AG04449 (cell line): ENCODE measurements around the gene RNLS.

Source experiments
- CTCF ChIA-PET: fragments of 350-600 bp; formaldehyde crosslinking; extraction: SDS; loops from one replicate; lab custom pipeline; 2021; ENCODE audit warnings: antibody characterized with exemption; lab: Yijun Ruan, JAX
- POLR2A ChIA-PET: fragments of 400-600, 350-600 bp; formaldehyde crosslinking; extraction: SDS; loops from one replicate; lab custom pipeline; 2020; ENCODE audit warnings: antibody characterized with exemption, inconsistent platforms; lab: Yijun Ruan, JAX
- DNase-seq: peaks from one replicate; pipeline ENCODE4 v3.0.0-alpha.2; 2010; ENCODE audit warnings: low read depth, low spot score
- H3K4me3 ChIP-seq: 2 replicates; pipeline ENCODE4 v1.5.1; 2011; ENCODE audit warnings: low read depth, mild to moderate bottlenecking, control low read depth, low read length
- TF ChIP-seq, protein P1 (sequence below): IDR thresholded peaks from one replicate; pipeline ENCODE4 v1.5.1; 2011; ENCODE audit warnings: mild to moderate bottlenecking, moderate library complexity, low read length, control low read depth, inconsistent platforms; ENCODE audit not compliant: insufficient read depth; ENCODE audit errors: missing control alignments

The RNLS gene

GRCh38 chr10:88253128-88253527 lies 330.0 kb downstream of the RNLS start:
- TF ChIP-seq, protein P1, sequence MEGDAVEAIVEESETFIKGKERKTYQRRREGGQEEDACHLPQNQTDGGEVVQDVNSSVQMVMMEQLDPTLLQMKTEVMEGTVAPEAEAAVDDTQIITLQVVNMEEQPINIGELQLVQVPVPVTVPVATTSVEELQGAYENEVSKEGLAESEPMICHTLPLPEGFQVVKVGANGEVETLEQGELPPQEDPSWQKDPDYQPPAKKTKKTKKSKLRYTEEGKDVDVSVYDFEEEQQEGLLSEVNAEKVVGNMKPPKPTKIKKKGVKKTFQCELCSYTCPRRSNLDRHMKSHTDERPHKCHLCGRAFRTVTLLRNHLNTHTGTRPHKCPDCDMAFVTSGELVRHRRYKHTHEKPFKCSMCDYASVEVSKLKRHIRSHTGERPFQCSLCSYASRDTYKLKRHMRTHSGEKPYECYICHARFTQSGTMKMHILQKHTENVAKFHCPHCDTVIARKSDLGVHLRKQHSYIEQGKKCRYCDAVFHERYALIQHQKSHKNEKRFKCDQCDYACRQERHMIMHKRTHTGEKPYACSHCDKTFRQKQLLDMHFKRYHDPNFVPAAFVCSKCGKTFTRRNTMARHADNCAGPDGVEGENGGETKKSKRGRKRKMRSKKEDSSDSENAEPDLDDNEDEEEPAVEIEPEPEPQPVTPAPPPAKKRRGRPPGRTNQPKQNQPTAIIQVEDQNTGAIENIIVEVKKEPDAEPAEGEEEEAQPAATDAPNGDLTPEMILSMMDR: no peak
- no peak overlapping the region for H3K4me3 ChIP-seq
- DNase-seq: no peak
- POLR2A ChIA-PET: interaction anchor here (1.3 kb wide), 1 partner anchor 18 kb away, joined by 4 read pairs; no protein-coding TSS in a partner anchor
- CTCF ChIA-PET: no interaction called here

GRCh38 chr10:88249450-88249849 lies 333.7 kb downstream of the RNLS start:
- ChIA-PET POLR2A (no interaction called here), CTCF (no interaction called here)
- H3K4me3 ChIP-seq: no peak overlapping the region
- TF ChIP-seq, protein P1: no peak
- no peak for DNase-seq

DNA sequence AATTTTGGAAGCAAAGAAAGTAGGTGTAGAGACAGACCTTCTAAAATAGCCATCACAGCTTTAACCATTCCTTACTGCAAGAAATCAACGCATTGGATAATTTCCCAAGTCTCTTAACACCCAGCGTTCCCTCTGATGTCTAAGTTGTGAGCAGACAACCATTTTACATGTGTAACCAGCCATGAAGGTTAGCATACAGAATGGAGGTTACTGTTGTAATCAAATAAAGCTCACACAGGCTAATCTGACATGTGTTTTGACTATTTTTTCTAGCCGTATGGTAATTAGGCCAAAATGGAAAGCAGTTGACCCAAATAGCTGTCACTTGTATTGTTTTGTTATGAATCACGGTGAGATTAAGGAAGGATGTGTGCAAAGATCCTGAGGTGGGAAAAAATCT lies 336.4 kb downstream of the RNLS start:
- DNase-seq: no peak
- H3K4me3 ChIP-seq: no peak overlapping the region
- TF ChIP-seq, protein P1: no peak
- POLR2A ChIA-PET: interaction anchor here (0.6 to 1.1 kb wide), 2 partner anchors 25 to 414 kb away, joined by 4 read pairs; no protein-coding TSS in a partner anchor
- CTCF ChIA-PET: no interaction called here

DNA sequence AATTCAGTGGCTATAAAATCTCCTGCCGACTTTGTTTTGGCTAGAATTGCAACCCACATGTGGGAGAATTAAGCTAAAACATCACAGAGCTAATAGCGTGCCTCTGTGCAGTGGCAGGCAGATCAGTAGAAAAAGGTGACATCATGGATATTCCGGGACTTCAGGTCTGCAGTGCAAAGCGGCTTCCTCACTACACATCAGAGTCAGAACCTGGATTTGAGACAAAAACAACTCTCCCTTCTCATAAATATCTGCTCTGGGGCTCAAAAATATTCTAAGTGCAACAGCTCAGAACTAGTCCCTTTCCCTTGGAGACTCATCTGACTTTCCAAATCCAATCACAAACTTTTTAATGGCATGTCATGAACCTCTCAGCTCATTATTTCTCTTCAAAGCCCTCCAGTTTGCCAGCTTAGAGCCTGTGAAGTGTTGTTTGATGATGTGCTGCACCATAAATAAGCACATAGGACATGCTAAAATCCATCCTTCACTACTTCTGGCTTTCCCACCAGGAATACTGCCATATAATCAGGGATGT lies 337.1 kb downstream of the RNLS start:
- DNase-seq: no peak
- POLR2A ChIA-PET: interaction anchor here (0.6 to 1.2 kb wide), 3 partner anchors 14 to 414 kb away, joined by 3 to 4 read pairs (median 4); no protein-coding TSS in a partner anchor
- CTCF ChIA-PET: no interaction called here
- TF ChIP-seq, protein P1: no peak
- H3K4me3 ChIP-seq: no peak overlapping the region

DNA sequence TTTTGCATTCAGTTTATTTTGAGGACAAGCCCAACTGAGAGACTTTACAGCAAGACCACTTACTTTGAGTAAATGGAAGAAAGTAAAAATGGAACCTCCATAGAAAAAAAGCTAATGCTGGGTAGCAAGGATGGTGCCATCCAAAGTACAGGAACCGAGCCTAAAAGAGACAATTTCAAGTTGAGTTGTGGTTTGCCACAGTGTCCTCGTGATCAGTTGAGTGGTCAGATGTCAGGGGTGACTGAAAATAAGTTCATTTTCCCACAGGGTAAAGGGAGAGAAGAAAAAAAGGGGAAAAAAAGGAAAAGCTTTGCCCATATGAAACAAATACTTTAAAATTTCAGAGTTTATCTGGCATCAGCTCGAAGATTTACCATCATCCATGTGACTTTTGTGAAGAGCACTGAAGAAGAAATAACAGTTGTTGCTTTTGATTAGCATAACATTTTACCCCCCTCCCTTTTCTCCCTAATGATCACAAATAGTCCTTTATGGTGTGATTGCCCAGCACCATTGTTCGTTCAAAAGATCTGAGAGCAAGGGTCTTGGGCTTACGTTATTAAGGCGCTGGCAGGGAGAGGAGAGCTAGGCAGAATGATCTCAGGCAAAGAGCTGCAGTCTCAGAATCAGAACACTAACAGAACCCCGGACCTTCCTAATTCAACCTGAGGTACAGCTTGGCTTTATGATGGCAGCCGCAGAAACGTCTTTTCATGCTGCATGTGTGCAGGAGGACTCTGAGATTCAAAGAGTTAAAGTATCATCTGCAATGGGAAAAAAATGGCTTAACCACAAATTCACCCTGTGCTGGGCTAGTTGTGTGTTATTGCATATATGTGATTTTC lies 338.1 kb downstream of the RNLS start:
- POLR2A ChIA-PET: interaction anchor here (1.1 to 1.2 kb wide), 2 partner anchors 13 to 26 kb away, joined by 3 to 4 read pairs; no protein-coding TSS in a partner anchor
- no peak overlapping the region for H3K4me3 ChIP-seq
- TF ChIP-seq, protein P1: no peak
- CTCF ChIA-PET: no interaction called here
- DNase-seq: no peak

GRCh38 chr10:88243836-88244730 lies 339.0 kb downstream of the RNLS start:
- TF ChIP-seq, protein P1: no peak
- no peak overlapping the region for H3K4me3 ChIP-seq
- ChIA-PET CTCF (no interaction called here), POLR2A (no interaction called here)
- no peak for DNase-seq
